H9 (cell line): ENCODE results near the gene MUC5AC. TPM values are rescaled to one million over a fixed set of nuclear protein-coding genes. Genes with fewer than 3 reads are reported as not detected.

Experiments
- DNase-seq: peaks from one replicate; pipeline ENCODE4 v3.0.0-alpha.2; 2017
- H2AFZ ChIP-seq: one replicate; pipeline ENCODE4 v1.6.1; 2013; ENCODE audit warnings: mild to moderate bottlenecking, low read length, control low read depth, moderate library complexity
- H2AK5ac ChIP-seq: 2 replicates; pipeline ENCODE4 v1.6.1; 2013; ENCODE audit warnings: low read length, control low read depth, mixed read lengths; ENCODE audit not compliant: insufficient read length
- H2BK120ac ChIP-seq: one replicate; pipeline ENCODE4 v1.6.1; 2013; ENCODE audit warnings: low read depth, mild to moderate bottlenecking, low read length, control low read depth, inconsistent platforms; ENCODE audit not compliant: poor library complexity, severe bottlenecking
- H2BK12ac ChIP-seq: 2 replicates; pipeline ENCODE4 v1.6.1; 2013; ENCODE audit warnings: low read length, control low read depth, mixed read lengths, low read depth; ENCODE audit not compliant: insufficient read length
- H2BK15ac ChIP-seq: 2 replicates; pipeline ENCODE4 v1.6.1; 2013; ENCODE audit warnings: low read depth, low read length, control low read depth
- H2BK20ac ChIP-seq: one replicate; pipeline ENCODE4 v1.6.1; 2013; ENCODE audit warnings: low read depth, mild to moderate bottlenecking, low read length, control low read depth, inconsistent platforms; ENCODE audit not compliant: poor library complexity, severe bottlenecking
- H2BK5ac ChIP-seq: 2 replicates; pipeline ENCODE4 v1.6.1; 2013; ENCODE audit warnings: low read length, control low read depth, mixed read lengths; ENCODE audit not compliant: insufficient read length
- H3K14ac ChIP-seq: 2 replicates; pipeline ENCODE4 v1.6.1; 2013; ENCODE audit warnings: low read length, control low read depth; ENCODE audit not compliant: insufficient read depth
- H3K18ac ChIP-seq: 2 replicates; pipeline ENCODE4 v1.6.1; 2013; ENCODE audit warnings: low read depth, mild to moderate bottlenecking, mixed read lengths, low read length, control low read depth; ENCODE audit not compliant: insufficient read length
- H3K23ac ChIP-seq: 2 replicates; pipeline ENCODE4 v1.6.1; 2013; ENCODE audit warnings: low read length, control low read depth, mixed read lengths, low read depth; ENCODE audit not compliant: insufficient read length
- H3K23me2 ChIP-seq: 2 replicates; pipeline ENCODE4 v1.6.1; 2013; ENCODE audit warnings: low read depth, mild to moderate bottlenecking, mixed read lengths, low read length, control low read depth; ENCODE audit not compliant: insufficient read length, poor library complexity, severe bottlenecking
- H3K27ac ChIP-seq: 2 replicates; pipeline ENCODE4 v1.5.1; 2013; ENCODE audit warnings: low read length, control low read depth, mixed read lengths, low read depth; ENCODE audit not compliant: insufficient read length
- H3K27me3 ChIP-seq: 2 replicates; pipeline ENCODE4 v1.6.1; 2013; ENCODE audit warnings: low read length, control low read depth, inconsistent platforms; ENCODE audit not compliant: insufficient read depth
- H3K4ac ChIP-seq: 2 replicates; pipeline ENCODE4 v1.6.1; 2013; ENCODE audit warnings: low read depth, mild to moderate bottlenecking, control low read depth, inconsistent platforms, low read length, moderate library complexity
- H3K4me1 ChIP-seq: 2 replicates; pipeline ENCODE4 v1.6.1; 2013; ENCODE audit warnings: low read length, control low read depth, inconsistent platforms; ENCODE audit not compliant: insufficient read depth
- H3K4me2 ChIP-seq: 2 replicates; pipeline ENCODE4 v1.6.1; 2013; ENCODE audit warnings: low read length, control low read depth, mixed read lengths; ENCODE audit not compliant: insufficient read length, insufficient read depth
- H3K56ac ChIP-seq: 2 replicates; pipeline ENCODE4 v1.6.1; 2013; ENCODE audit warnings: low read depth, mild to moderate bottlenecking, mixed read lengths, low read length, control low read depth; ENCODE audit not compliant: insufficient read length
- H3K79me1 ChIP-seq: 2 replicates; pipeline ENCODE4 v1.6.1; 2013; ENCODE audit warnings: low read depth, mild to moderate bottlenecking, moderate library complexity, low read length, control low read depth, inconsistent platforms; ENCODE audit not compliant: insufficient read depth, poor library complexity, severe bottlenecking
- H3K79me2 ChIP-seq: 2 replicates; pipeline ENCODE4 v1.6.1; 2013; ENCODE audit warnings: low read length, control low read depth, inconsistent platforms; ENCODE audit not compliant: insufficient read depth
- H3K9ac ChIP-seq: 2 replicates; pipeline ENCODE4 v1.6.1; 2013; ENCODE audit warnings: low read length, control low read depth, mixed read lengths; ENCODE audit not compliant: insufficient read length; ENCODE audit errors: extremely low read depth
- H3K9me3 ChIP-seq: one replicate; pipeline ENCODE4 v1.6.1; 2013; ENCODE audit warnings: low read depth, low read length, inconsistent platforms; ENCODE audit not compliant: control insufficient read depth
- H3T11ph ChIP-seq: one replicate; pipeline ENCODE4 v1.6.1; 2013; ENCODE audit warnings: mild to moderate bottlenecking, low read length, control low read depth, inconsistent platforms
- H4K20me1 ChIP-seq: one replicate; pipeline ENCODE4 v1.6.1; 2013; ENCODE audit not compliant: control insufficient read depth, insufficient read length, insufficient read depth
- H4K5ac ChIP-seq: 2 replicates; pipeline ENCODE4 v1.6.1; 2013; ENCODE audit warnings: low read depth, mild to moderate bottlenecking, mixed read lengths, low read length, control low read depth; ENCODE audit not compliant: insufficient read length
- H4K8ac ChIP-seq: replicated peaks from 2 replicates; pipeline ENCODE4 v1.6.1; 2013; ENCODE audit warnings: low read length, control low read depth, mixed read lengths, low read depth; ENCODE audit not compliant: insufficient read length
- H4K91ac ChIP-seq: 2 replicates; pipeline ENCODE4 v1.6.1; 2013; ENCODE audit warnings: low read depth, mild to moderate bottlenecking, moderate library complexity, mixed read lengths, low read length, control low read depth; ENCODE audit not compliant: insufficient read length
- H3K27ac Mint-ChIP-seq, 3 experiments: 2 replicates in 2 of 3; 3 replicates in 1 of 3; pipeline ENCODE4 v1.8.0; 2020 to 2021; ENCODE audit warnings: mixed read lengths in 3 of 3, mild to moderate bottlenecking in 1 of 3, moderate library complexity in 1 of 3
- H3K27me3 Mint-ChIP-seq: 2 replicates; pipeline ENCODE4 v1.8.0; 2021; ENCODE audit warnings: low read depth, mild to moderate bottlenecking, moderate library complexity, mixed read lengths
- H3K36me3 Mint-ChIP-seq, 3 experiments: 2 replicates in 2 of 3; 3 replicates in 1 of 3; pipeline ENCODE4 v1.8.0; 2020 to 2021; ENCODE audit warnings: low read depth in 3 of 3, mixed read lengths in 3 of 3; ENCODE audit not compliant: insufficient read depth in 1 of 3
- H3K4me1 Mint-ChIP-seq, 2 experiments: 2 replicates each; pipeline ENCODE4 v1.8.0; 2020; ENCODE audit warnings: mixed read lengths in 2 of 2
- H3K4me3 Mint-ChIP-seq, 2 experiments: 2 replicates in 1 of 2; 3 replicates in 1 of 2; pipeline ENCODE4 v1.8.0; 2020 to 2021; ENCODE audit warnings: mild to moderate bottlenecking in 2 of 2, mixed read lengths in 2 of 2, moderate library complexity in 1 of 2
- H3K9me3 Mint-ChIP-seq, 2 experiments: 2 replicates in 1 of 2; 3 replicates in 1 of 2; pipeline ENCODE4 v1.8.0; 2020; ENCODE audit warnings: mild to moderate bottlenecking in 2 of 2, mixed read lengths in 2 of 2, moderate library complexity in 1 of 2
- WGBS: extraction: QIAGEN DNeasy Blood & Tissue Kit; methylation state at CpG from one replicate; pipeline ENCODE4 v1.1.7; 2013; ENCODE audit warnings: missing lambda C conversion rate, low lambda C conversion rate, mixed read lengths; ENCODE audit not compliant: insufficient read length; ENCODE audit errors: extremely low coverage; 5-methylcytosine and 5-hydroxymethylcytosine counted together
- total RNA-seq: library from RNA; stranded (reverse); gene quantifications from 2 replicates; pipeline ENCODE4 v1.2.1, GENCODE V29; 2021
- TF ChIP-seq, protein P1 (sequence below): fragments of 200-600 bp; sonication (generic); conservative IDR thresholded peaks from 3 replicates; pipeline ENCODE4 v1.8.0; 2021; ENCODE audit warnings: antibody characterized with exemption, mild to moderate bottlenecking

Gene MUC5AC
- total RNA-seq, 1 experiment from 2014 or later = not detected

DNA sequence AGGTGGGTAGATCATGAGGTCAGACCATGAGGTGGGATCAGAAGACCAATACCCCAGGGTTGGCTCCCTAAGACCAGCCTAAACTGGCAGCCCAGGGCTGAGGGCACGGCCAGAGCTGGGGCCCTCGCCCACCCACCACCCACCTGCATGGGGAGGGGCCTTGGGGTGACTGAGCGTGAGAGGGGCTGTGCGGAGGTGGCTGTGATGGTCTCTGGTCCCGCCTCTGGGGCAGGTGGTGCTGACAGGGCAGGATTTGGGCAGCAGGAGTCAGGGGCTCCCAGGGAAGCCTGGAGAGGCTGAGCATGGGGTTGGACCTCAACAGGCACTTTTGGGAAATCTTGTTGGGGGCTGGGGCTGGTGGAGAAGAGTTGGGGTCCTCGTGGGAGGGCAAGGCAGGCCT lies 39.8 kb upstream of the MUC5AC start:
- no peak for DNase-seq
- H3K4ac ChIP-seq = no peak overlapping the region
- H2BK20ac ChIP-seq = no peak overlapping the region
- peaks cover 2 to 5% of the 10 kb centered on the region in 2 experiments; a peak in 2 of 4 replicates for H3K4me1 Mint-ChIP-seq
- no peak overlapping the region for H2BK120ac ChIP-seq
- H3K23me2 ChIP-seq = no peaks in the 10 kb centered on the region
- H3K56ac ChIP-seq = no peak overlapping the region
- no peak overlapping the region for H3K23ac ChIP-seq
- H2BK5ac ChIP-seq = no peak overlapping the region
- H3K4me2 ChIP-seq = no peak overlapping the region
- no peak overlapping the region for H2BK12ac ChIP-seq
- H3K4me3 Mint-ChIP-seq = no peak overlapping the region
- H3K9me3 ChIP-seq = no peaks in the 10 kb centered on the region
- no peak overlapping the region for H3K14ac ChIP-seq
- H3K79me2 ChIP-seq = no peaks in the 10 kb centered on the region
- H3K9me3 Mint-ChIP-seq = no peaks in the 10 kb centered on the region; a peak in 1 of 5 replicates
- H4K20me1 ChIP-seq = no peaks in the 10 kb centered on the region
- H4K91ac ChIP-seq = no peak overlapping the region
- H2AFZ ChIP-seq = no peak overlapping the region
- H3K9ac ChIP-seq = no peak overlapping the region
- no peak overlapping the region for H4K8ac ChIP-seq
- H3K27me3 ChIP-seq = no peaks in the 10 kb centered on the region
- no peaks in the 10 kb centered on the region for H3K4me1 ChIP-seq
- peaks cover 8% of the 10 kb centered on the region for H3K27me3 Mint-ChIP-seq
- no peak overlapping the region for H2BK15ac ChIP-seq
- TF ChIP-seq, protein P1, sequence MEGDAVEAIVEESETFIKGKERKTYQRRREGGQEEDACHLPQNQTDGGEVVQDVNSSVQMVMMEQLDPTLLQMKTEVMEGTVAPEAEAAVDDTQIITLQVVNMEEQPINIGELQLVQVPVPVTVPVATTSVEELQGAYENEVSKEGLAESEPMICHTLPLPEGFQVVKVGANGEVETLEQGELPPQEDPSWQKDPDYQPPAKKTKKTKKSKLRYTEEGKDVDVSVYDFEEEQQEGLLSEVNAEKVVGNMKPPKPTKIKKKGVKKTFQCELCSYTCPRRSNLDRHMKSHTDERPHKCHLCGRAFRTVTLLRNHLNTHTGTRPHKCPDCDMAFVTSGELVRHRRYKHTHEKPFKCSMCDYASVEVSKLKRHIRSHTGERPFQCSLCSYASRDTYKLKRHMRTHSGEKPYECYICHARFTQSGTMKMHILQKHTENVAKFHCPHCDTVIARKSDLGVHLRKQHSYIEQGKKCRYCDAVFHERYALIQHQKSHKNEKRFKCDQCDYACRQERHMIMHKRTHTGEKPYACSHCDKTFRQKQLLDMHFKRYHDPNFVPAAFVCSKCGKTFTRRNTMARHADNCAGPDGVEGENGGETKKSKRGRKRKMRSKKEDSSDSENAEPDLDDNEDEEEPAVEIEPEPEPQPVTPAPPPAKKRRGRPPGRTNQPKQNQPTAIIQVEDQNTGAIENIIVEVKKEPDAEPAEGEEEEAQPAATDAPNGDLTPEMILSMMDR = no peak
- no peaks in the 10 kb centered on the region for H3K36me3 Mint-ChIP-seq
- H3K27ac Mint-ChIP-seq = no peak overlapping the region
- H3K79me1 ChIP-seq = no peaks in the 10 kb centered on the region
- H2AK5ac ChIP-seq = no peak overlapping the region
- no peak overlapping the region for H3K18ac ChIP-seq
- no peak overlapping the region for H3T11ph ChIP-seq
- H3K27ac ChIP-seq = no peak overlapping the region
- WGBS = no CpG with 5 or more reads among the region's 6 CpGs
- no peak overlapping the region for H4K5ac ChIP-seq
